GM19238 (cell line): ENCODE results near the gene PLXDC1.
"Not testable (repeated sequence)": the region's sequence is repeated elsewhere in the genome, so short reads cannot be mapped to it uniquely, and the experiment has no call there.

Source experiments
- DNase-seq: peaks from one replicate; pipeline ENCODE4 v3.0.0; 2011; ENCODE audit warnings: low spot score; ENCODE audit not compliant: insufficient read length

Gene PLXDC1

DNA sequence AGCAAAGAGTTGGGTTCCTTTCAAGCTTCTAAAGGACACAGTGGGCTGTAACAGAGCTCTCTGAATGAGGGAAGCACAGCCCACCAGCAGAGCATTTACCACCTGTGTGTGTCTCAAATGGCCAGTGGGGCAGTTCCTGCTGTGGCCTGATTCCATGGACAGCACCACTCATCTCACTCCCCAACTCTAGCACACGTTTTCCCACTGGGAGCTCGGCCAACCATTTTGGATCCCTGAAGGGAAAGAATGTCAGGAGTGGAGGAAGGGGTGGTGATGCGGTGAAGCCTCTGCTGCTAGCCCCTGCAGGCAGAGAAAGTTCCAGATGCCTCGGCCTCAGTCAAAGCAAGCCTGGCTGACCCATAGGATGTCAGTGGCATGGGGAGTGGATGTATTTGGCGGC is 86.6 kb downstream of the PLXDC1 start:
- DNase-seq, result no peak

DNA sequence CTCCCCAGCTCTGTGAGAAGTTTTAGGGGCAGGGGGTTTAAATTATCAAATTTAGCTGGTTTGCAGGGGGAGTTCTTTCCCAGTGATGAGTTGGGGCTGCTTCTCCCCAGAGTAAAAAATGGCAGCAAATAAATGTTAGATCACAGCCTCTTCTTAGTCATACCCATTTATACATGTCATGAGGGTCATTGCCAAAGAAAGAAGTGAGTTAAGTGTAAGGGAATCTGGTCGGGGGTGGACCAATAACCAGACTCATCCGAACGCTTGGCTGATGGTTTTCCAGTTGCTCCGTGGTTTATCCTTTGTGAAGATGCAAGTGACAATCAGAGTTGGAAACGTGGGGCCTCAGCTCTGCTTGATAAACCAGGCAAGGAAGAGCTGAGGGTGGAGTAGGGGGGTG is 87.1 kb downstream of the PLXDC1 start:
- no peak for DNase-seq

GRCh38 chr17:39063681-39064069 is 87.8 kb downstream of the PLXDC1 start:
- no peak for DNase-seq

GRCh38 chr17:39062846-39063680 is 88.4 kb downstream of the PLXDC1 start:
- DNase-seq, result no peak

GRCh38 chr17:39058524-39058923 is 92.9 kb downstream of the PLXDC1 start:
- DNase-seq, result no peak

- DNase-seq, result no peak
Observed at GRCh38 chr17:39057701-39058206, 93.7 kb downstream of the PLXDC1 start.

DNA sequence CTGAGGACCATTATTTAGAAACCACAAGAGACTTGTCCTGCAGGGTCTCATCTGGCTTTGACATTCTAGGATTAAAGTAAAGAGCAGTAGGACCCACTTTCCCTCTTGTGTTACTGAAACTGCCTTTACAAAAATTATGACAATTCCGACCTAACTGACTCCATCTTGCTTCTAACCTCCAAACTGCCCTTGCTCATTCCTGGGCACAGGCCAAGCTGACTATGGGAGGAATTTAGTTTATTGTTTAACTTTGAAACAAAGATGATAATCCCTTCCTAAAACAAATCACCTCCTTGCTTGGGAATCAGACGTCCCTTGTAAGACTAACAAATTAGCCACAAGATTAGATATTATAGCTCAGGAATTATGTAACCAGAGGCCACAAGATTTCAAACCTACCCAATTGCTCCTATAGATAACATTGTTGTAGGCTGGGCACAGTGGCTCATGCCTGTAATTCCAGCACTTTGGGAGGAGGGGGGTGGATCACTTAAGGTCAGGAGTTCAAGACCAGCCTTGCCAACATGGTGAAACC is 97.3 kb downstream of the PLXDC1 start:
- DNase-seq, result no peak

GRCh38 chr17:39052423-39052822 is 99.0 kb downstream of the PLXDC1 start:
- not testable (repeated sequence) for DNase-seq

DNA sequence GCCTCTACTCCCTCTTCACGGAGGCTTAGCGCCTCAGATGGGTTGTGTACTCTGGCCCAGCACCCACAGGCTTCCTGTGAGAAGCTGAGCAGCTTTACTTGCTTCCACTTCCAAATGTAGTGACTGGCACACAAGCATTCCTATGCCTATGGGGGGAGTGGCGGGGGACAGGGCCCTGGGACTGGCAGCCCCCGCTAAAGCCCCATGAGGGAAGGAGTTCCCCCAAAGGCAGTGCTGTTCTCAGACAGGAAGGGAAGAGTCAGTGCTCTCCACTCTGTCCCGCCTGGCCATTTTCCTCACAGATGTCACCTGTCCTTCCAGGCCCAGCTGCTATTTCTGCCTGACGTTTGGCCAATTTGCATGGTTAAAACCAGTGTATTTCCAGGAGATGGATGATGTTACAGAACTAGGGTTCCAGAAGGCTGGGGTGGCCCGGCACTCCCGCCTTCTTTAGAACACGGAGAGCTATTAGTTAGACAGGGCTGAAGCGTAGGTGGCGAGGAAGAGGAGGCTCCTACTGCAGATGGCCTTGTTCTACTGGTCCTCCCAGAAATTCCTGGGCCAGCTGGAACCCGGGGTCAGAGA is 100.3 kb downstream of the PLXDC1 start:
- DNase-seq, result no peak

DNA sequence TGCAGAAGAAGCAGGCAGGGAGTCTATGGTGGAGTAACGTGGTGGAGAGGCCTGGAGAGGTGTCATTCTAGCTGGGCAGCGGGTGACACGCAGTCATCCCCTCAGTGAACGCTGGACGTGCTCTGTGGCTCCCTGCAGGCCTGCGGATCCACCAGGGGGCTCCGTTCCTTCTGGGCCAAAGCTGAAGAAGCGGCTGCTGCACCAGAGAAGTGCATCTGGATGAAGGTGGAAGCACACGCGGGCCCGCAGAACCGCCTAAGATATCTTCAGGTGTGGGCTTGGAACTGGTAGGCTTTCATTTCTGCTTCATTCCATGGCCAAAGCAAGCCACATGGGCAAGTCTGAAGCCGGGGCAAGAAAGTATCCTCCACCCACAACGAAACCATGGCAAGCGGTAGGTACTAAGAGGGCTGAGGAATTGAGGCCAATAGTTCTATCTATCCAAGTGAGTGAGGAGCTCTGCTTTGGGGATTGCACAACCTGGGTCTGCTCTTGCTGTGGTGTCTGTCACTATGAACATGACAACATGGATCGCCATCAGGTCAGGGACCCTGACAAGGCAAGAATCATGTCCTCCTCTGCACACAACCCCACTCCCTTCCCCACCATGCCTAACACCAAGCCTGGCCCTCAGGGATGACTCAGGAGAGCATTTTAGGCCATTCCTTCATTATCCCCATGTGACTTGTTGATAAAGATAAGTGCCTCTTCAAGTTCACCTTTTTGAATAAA is 105.3 kb downstream of the PLXDC1 start:
- no peak for DNase-seq

DNA sequence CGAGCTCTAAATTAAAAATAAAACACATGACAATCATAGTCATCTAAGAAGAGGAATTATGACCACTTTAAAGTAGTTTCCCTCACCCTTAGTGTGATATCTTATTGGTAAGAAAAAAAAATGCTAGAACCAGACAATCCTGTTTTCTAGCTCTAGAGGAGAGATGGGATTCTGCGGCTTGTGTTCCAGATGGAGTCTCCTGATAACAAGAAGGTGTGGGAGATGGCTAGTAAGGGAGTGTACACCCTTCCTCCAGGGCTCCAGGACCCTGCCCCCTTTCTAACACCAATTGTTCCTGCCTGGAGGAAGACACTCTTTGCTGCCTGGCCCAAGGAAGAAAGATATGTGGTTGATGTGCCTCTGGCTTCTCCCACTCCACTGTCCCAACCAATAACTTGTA is 115.4 kb downstream of the PLXDC1 start:
- DNase-seq, result no peak

GRCh38 chr17:39035578-39035977 is 115.9 kb downstream of the PLXDC1 start:
- not testable (repeated sequence) for DNase-seq

- no peak for DNase-seq
Observed at GRCh38 chr17:39028690-39029089, 122.7 kb downstream of the PLXDC1 start.

DNA sequence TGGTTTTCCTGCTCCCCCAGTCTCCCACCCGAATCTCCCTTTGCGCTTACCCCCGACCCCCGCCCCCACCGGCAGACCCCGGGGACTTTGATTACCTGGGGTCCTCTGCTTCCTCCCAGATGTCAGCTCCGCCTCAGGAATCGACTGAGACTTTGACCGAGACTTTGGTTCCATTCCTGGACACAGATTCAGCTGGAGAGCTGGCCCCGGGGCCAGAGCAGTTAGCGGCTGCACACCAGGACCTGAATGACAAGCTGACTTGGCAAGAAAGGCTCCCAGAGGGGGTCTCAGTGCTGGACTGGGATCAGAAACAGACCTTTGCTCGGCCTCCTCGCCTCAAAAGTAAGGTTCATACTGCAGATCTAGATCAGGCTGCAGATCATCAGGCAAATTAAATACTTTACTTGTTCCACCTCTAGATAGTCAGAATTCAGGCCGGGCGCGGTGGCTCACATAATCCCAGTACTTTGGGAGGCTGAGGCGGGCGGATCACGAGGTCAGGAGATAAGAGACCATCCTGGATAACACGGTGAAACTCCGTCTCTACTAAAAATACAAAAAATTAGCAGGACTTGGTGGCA is 123.9 kb downstream of the PLXDC1 start:
- DNase-seq, result no peak

DNA sequence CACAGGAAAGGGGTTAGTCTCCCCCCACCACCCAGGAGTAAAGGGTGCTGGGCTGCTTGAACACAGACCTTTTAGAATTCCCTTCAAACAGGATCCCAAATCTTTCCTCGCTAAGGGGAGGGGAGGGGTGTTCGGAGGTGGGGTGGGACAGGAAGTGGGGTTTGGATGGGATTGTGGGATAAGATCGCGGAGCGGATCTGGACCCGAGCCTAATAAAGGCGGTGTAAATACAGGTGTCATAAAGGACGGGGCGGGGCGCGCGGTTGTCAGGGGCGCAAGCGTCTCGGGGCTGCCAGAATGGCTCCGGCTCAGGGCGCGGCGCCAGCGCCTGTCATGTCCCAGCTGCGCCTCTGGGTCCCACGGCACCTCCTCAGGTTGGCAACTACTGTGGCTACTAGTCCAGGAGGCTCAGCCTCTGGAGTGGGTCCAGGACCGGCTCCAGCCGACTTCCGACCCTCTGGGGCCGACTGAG is 124.4 kb downstream of the PLXDC1 start:
- DNase-seq, result no peak

GRCh38 chr17:39026346-39026745 is 125.1 kb downstream of the PLXDC1 start:
- not testable (repeated sequence) for DNase-seq

- no peak for DNase-seq
Observed at GRCh38 chr17:39022924-39023323, 128.5 kb downstream of the PLXDC1 start.

GRCh38 chr17:39020037-39020436 is 131.4 kb downstream of the PLXDC1 start:
- DNase-seq, result not testable (repeated sequence)

GRCh38 chr17:39018267-39019134 is 132.9 kb downstream of the PLXDC1 start:
- DNase-seq, result no peak
